Upper lobe of left lung (tissue), 6 donors: ENCODE measurements around the gene MTAP. TPM values are rescaled to one million over a fixed set of nuclear protein-coding genes. Genes with fewer than 3 reads are reported as not detected.

Experiments used
- ATAC-seq, 2 donors: fragments of 200-7000 bp; cut with Tn5 transposase; one replicate each; pipeline ENCODE4 v1.9.1; 2022; ENCODE audit warnings: mild to moderate bottlenecking in 2 of 2, moderate library complexity in 2 of 2; ENCODE audit not compliant: low FRiP score in 2 of 2
- DNase-seq, 2 donors: peaks; one replicate each; pipeline ENCODE4 v3.0.0-alpha.2; 2019 to 2020
- H3K27ac ChIP-seq, 4 donors: fragments of 200-600 bp; sonication (generic); one replicate each; pipeline ENCODE4 v1.5.1; 2016 to 2019
- H3K27me3 ChIP-seq, 4 donors: fragments of 200-600 bp; sonication (generic); one replicate each; pipeline ENCODE4 v1.5.1; 2017 to 2019
- H3K36me3 ChIP-seq, 4 donors: fragments of 200-600 bp; sonication (generic); one replicate each; pipeline ENCODE4 v1.5.1; 2016 to 2019
- H3K4me1 ChIP-seq, 4 donors: fragments of 200-600 bp; sonication (generic); one replicate each; pipeline ENCODE4 v1.5.1; 2018 to 2019
- H3K4me3 ChIP-seq, 4 donors: fragments of 200-600 bp; sonication (generic); one replicate each; pipeline ENCODE4 v1.5.1; 2017 to 2019; ENCODE audit warnings: mild to moderate bottlenecking in 2 of 4, moderate library complexity in 1 of 4
- H3K9me3 ChIP-seq, 4 donors: fragments of 200-600 bp; sonication (generic); one replicate each; pipeline ENCODE4 v1.5.1; 2018 to 2019
- CTCF ChIP-seq, 6 experiments: fragments of 450-650 bp in 4 of 6; fragments of 200-600 bp in 2 of 6; sonication (generic) in 2 of 6; IDR thresholded peaks; one replicate each; pipeline ENCODE4 v1.5.1; 2016 to 2019; ENCODE audit warnings: antibody characterized with exemption in 6 of 6
- EP300 ChIP-seq, 4 donors: sonication (generic); formaldehyde crosslinking; IDR thresholded peaks; one replicate each; pipeline ENCODE4 v1.5.1; 2017; ENCODE audit warnings: antibody characterized with exemption in 4 of 4, control low read depth in 2 of 4
- POLR2A ChIP-seq, 4 donors: fragments of 450-650 bp; IDR thresholded peaks; one replicate each; pipeline ENCODE4 v1.5.1; 2016 to 2017; ENCODE audit warnings: antibody characterized with exemption in 4 of 4, mild to moderate bottlenecking in 2 of 4
- POLR2AphosphoS5 ChIP-seq, 2 donors: sonication (generic); formaldehyde crosslinking; IDR thresholded peaks; one replicate each; pipeline ENCODE4 v1.5.1; 2017; ENCODE audit warnings: antibody characterized with exemption in 2 of 2
- WGBS, 2 donors: methylation state at CpG; one replicate each; pipeline ENCODE4 v1.1.5; 2017 to 2018; 5-methylcytosine and 5-hydroxymethylcytosine counted together
- total RNA-seq, 6 donors: library from RNA; depleted of rRNA in 4 of 6; stranded (reverse); fragments of >200 nt in 4 of 6; gene quantifications; one replicate each; pipeline versions ENCODE4 v1.1.0 to v1.2.1, GENCODE V29; 2016 to 2021
- donor health status: DM: no; HTN: no; CAD: no; lungs with moderate emphysema.
- donor health status: DM: no; HTN: yes; CAD: no; lungs with severe emphysema.

The MTAP gene
- total RNA-seq, 6 donors from 2014 or later: 10.5 to 35.0 (median 25.7) TPM

GRCh38 chr9:21840647-21841046, 38.2 kb downstream of the MTAP start:
- Histone ChIP-seq H3K9me3 (no peaks in the 10 kb centered on the region), H3K27ac (no peak overlapping the region), H3K36me3 (peaks cover 0 to 53% (median 31%) of the 10 kb centered on the region in 4 donors), H3K4me1 (no peaks in the 10 kb centered on the region), H3K4me3 (no peak overlapping the region), H3K27me3 (no peaks in the 10 kb centered on the region)
- TF ChIP-seq CTCF (IDR thresholded peaks at IDR 0.05): no peak
- TF ChIP-seq EP300 (IDR thresholded peaks at IDR 0.05): no peak
- no peak for TF ChIP-seq POLR2AphosphoS5 (IDR thresholded peaks at IDR 0.05)
- TF ChIP-seq POLR2A (IDR thresholded peaks at IDR 0.05): no peak
- DNase-seq (no peak), ATAC-seq (no peak)
- WGBS, 2 donors: 71 to 84% methylated on average over 2 of the region's 2 CpGs

- no peak for ATAC-seq
- Histone ChIP-seq H3K9me3 (no peaks in the 10 kb centered on the region), H3K27ac (no peak overlapping the region), H3K27me3 (no peaks in the 10 kb centered on the region), H3K4me1 (no peaks in the 10 kb centered on the region), H3K4me3 (no peak overlapping the region), H3K36me3 (peaks cover 0 to 50% (median 31%) of the 10 kb centered on the region in 4 donors)
- no peak for DNase-seq
- 100% methylated on average over 1 of the region's 1 CpG for WGBS, 2 donors
- TF ChIP-seq CTCF (IDR thresholded peaks at IDR 0.05): no peak
- TF ChIP-seq EP300 (IDR thresholded peaks at IDR 0.05): no peak
- TF ChIP-seq POLR2A (IDR thresholded peaks at IDR 0.05): no peak
- no peak for TF ChIP-seq POLR2AphosphoS5 (IDR thresholded peaks at IDR 0.05)
Observed at GRCh38 chr9:21841133-21841532, 38.7 kb downstream of the MTAP start.

- Histone ChIP-seq H3K9me3 (peaks cover 8 to 18% (median 11%) of the 10 kb centered on the region in 4 donors), H3K27me3 (no peaks in the 10 kb centered on the region), H3K36me3 (peaks cover 0 to 3% (median 0%) of the 10 kb centered on the region in 4 donors), H3K4me1 (no peaks in the 10 kb centered on the region), H3K4me3 (no peak overlapping the region), H3K27ac (no peak overlapping the region)
- ATAC-seq (no peak), DNase-seq (no peak)
- WGBS, 2 donors: 92 to 94% methylated on average over 4 of the region's 4 CpGs
- no peak for TF ChIP-seq POLR2AphosphoS5 (IDR thresholded peaks at IDR 0.05)
- no peak for TF ChIP-seq POLR2A (IDR thresholded peaks at IDR 0.05)
- TF ChIP-seq EP300 (IDR thresholded peaks at IDR 0.05): no peak
Observed at GRCh38 chr9:21848615-21849014, 46.2 kb downstream of the MTAP start.

GRCh38 chr9:21852754-21853153, 50.3 kb downstream of the MTAP start:
- ATAC-seq (no peak), DNase-seq (no peak)
- TF ChIP-seq POLR2AphosphoS5 (IDR thresholded peaks at IDR 0.05): no peak
- TF ChIP-seq POLR2A (IDR thresholded peaks at IDR 0.05): no peak
- TF ChIP-seq EP300 (IDR thresholded peaks at IDR 0.05): no peak
- TF ChIP-seq CTCF (IDR thresholded peaks at IDR 0.05): no peak
- Histone ChIP-seq H3K4me3 (no peak overlapping the region), H3K4me1 (no peaks in the 10 kb centered on the region), H3K9me3 (peaks cover 8 to 10% (median 9%) of the 10 kb centered on the region in 4 donors), H3K36me3 (peaks cover 0 to 37% (median 7%) of the 10 kb centered on the region in 4 donors), H3K27ac (no peak overlapping the region), H3K27me3 (no peaks in the 10 kb centered on the region)
- WGBS, 2 donors: 69 to 78% methylated on average over 3 of the region's 3 CpGs

GRCh38 chr9:21853414-21853813, 51.0 kb downstream of the MTAP start:
- 81 to 91% methylated on average over 2 of the region's 2 CpGs for WGBS, 2 donors
- H3K4me3 ChIP-seq: no peak overlapping the region
- no peak for TF ChIP-seq POLR2AphosphoS5 (IDR thresholded peaks at IDR 0.05)
- no peak for TF ChIP-seq EP300 (IDR thresholded peaks at IDR 0.05)
- TF ChIP-seq CTCF (IDR thresholded peaks at IDR 0.05): no peak
- no peak for TF ChIP-seq POLR2A (IDR thresholded peaks at IDR 0.05)
- H3K27me3 ChIP-seq: no peaks in the 10 kb centered on the region
- DNase-seq (no peak), ATAC-seq (no peak)
- H3K36me3 ChIP-seq: peaks cover under 1 to 43% (median 9%) of the 10 kb centered on the region in 4 donors
- no peaks in the 10 kb centered on the region for H3K4me1 ChIP-seq
- no peak overlapping the region for H3K27ac ChIP-seq
- peaks cover 1 to 4% (median 3%) of the 10 kb centered on the region in 4 donors for H3K9me3 ChIP-seq
